ENCODE data around the gene POLR2J.
"Not testable (repeated sequence)": the region's sequence is repeated elsewhere in the genome, so short reads cannot be mapped to it uniquely, and the experiment has no call there.

Gene POLR2J

DNA sequence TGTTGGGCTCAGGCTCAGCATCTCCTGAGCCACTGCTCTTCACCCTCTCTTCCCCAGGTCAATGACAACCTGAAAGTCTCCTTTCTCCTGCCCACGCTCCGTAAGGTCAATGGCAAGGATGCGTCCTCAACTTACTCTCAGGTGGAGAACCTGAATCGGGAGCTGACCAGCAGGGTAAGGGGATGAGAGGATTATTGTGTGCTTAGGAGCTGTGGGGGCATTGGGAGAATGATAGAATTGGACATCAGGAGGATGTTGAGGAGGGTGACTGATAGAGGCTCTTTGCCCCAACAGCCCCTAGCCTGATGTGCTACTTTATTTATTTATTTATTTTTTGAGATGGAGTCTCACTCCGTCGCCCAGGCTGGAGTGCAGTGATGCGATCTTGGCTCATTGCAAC lies 12.6 kb downstream of the POLR2J start:
- no peak for DNase-seq (ENCODE audit: low read depth)

DNA sequence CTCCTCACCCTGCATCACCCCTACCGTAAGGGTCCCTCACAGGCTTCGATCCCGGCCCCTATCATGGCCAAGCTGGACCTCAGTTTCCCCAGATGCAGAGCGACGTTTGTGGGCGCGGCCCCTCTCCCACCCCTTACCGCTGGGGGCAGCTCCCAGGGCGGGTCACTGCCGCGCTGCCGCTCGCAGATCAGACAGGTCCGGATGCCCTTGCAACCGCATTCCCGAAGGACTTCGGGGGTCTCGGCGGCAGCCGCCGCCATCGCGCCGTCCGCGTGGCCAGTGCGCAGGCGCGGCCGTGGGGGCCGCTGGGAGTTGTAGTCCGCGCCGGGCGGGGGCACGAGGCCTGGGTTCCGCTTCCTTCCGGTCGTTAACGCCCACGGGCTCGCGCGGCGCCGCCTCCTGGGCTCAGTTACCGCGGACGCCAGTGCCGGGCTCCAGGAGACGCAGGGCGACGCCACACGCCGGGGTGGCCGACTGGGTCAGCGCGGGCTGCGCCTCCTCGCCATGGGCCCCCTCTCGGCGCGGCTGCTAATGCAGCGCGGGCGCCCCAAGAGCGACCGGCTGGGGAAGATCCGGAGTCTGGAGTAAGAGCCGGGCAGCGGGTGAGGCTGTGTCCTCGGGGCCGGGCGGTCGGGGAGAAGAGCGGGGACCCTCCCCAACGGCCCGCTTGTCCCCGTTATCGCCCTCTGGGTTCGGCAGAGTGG lies 14.0 kb downstream of the POLR2J start, which contains the start of the genes ALKBH4 and LRWD1:
ALKBH4 (minus strand) TSS at position 287 of the 704 bp plus-strand sequence; CDS start at position 260, 27 bp downstream.
LRWD1 (plus strand) TSS at position 408 of the 704 bp plus-strand sequence; CDS start at position 505, 97 bp downstream.
- DNase-seq (ENCODE audit: low read depth): peak; percentile 88

DNA sequence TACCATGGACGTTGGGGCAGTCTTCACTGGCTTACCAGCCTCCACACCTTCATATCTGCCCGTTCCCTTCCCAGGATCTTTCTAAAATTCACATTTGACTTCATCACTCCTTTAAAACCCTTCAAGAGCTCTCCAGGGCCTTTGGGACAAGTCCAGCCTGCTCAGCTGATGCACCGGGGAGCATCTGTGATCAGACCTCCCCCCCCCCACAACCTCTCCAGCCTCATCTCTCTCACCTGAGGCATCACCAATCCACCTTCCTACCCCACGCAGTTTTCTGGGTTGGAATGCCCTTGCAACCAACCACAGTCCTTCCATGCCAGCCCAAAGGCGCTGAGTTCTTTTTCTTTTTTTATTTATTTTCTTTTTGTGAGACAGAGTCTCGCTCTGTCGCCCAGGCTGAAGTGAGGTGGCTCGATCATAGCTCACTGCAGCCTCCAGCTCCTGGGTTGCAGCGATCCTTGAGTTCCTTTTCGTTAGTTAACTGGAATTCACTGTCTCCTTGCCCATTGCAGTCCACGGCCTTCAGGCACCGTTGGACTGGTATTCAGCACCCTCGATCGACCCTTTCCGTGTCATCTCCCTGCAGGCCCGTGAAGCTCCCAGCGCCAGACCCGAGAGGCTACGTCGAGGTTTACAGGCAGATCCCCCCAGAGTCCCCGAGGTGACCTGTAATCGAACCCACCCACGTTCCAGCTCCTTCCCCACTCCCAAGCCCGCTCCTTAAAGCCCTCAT lies 14.7 kb downstream of the POLR2J start:
- no peak for DNase-seq (ENCODE audit: low read depth)

DNA sequence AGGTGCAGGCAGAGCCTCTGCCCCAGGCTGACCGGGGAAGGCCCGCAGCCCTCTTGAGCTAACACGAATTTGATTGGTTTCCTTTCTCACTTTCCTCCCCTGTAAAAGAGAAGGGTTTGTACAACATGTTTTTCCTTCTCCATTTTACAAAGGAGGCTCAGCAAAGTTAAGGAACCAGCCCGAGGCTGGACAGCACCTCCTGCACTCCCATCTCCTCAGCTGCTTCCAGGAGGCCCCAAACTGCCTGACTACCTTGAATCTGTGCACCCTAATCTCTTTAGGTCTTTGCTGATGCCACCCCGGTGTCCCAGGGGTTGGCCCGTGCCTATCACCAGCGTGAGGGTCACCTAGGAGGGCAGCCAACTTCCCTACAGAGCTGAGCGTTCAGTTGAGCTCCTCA lies 18.3 kb downstream of the POLR2J start:
- no peak for DNase-seq (ENCODE audit: low read depth)

DNA sequence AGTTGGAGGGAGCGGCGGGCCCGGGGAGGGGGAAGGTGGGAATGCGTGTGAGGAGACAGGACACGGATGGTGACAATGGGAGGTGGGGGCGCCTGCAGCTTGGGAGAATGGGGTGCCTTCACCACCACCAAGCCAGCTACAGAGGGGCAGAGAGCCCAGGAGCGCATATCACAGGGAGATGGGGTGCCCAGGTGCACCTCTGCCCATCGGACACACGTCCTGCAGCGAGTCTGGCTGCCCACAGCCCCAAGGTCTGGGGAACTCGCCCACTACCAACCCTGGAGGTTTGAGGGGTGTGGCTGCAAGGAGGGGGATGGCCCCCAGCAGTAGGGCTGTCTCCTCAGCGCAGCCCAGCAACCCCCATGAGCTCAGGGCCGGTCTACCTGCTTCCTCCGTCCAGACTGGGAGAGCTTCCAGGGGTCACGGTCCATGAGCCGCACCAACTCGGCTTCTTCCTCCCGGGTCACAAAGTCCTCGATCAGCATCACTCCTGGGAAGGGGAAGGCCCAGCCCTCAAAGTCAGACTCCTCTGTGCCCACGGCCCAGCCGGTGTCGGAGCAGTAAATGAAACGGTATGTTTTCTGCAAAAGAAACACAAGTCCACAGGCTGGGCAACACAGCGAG lies 19.4 kb downstream of the POLR2J start:
- no peak for DNase-seq (ENCODE audit: low read depth)

DNA sequence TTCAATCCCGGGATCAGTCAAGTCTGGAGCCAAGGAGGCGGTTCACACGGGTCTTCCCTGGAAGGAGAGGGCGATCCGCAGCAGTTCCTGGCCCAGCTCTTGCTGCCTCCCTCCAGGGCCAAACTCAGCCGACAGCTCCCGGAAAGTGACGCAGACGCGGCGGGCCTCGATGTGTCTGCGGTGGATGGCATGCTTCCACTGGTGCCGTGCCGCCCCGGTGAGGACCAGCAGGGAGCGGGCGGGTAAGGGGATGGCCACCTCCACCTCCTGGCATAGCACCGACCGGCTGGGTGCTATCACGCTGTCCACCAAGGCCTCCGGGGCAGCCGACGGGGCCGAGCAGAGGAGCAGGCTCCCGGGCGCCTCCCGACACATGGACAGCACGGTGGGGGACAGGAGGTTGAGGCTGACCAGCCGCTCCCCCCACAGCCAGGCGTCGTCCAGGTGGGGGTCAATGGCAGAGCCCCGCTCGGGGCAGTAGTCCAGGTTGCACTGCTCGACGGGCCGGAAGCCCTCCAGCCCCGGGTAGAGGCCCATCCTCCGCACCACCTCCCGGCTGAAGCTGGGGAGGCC lies 21.3 kb downstream of the POLR2J start:
- DNase-seq (ENCODE audit: low read depth): no peak

DNA sequence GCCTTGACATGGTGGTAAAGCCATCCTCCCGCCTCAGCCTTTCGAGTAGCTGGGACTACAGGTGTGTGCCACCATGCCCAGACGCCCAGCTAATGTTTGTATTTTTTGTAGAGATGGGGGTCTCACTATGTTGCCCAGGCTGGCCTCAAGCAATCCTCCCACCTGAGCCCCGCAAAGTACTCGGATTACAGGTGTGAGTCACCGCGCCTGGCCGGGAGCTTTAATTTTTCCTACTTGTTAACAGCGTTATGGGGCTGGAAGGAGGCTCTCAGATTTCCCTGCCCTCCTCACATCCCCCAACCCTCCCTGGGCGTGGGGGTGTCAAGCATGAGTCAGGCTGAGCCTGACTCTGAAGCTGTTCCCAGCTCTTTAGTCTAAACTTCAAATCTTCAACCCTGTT lies 22.4 kb downstream of the POLR2J start:
- DNase-seq (ENCODE audit: low read depth): no peak

DNA sequence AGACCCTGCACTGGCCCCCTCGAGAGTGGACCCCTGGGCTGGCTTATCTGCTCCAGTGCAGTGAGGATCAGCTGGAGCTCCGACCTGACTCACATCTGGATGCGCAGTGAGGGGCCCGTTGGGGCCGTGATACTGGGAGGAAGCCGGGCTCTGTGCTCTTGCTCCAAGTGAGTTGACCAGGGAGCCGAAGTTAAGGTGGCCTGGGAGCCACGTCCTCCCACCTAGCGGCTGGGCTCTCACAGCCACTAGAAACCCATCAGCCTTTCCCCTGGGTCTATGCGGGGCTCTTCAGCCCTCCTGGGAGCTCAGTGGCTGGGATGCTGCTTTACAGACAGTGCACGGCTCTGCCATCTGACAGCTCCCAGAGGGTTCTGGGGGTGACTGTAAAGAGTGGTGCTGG lies 23.1 kb downstream of the POLR2J start:
- DNase-seq (ENCODE audit: low read depth): no peak

DNA sequence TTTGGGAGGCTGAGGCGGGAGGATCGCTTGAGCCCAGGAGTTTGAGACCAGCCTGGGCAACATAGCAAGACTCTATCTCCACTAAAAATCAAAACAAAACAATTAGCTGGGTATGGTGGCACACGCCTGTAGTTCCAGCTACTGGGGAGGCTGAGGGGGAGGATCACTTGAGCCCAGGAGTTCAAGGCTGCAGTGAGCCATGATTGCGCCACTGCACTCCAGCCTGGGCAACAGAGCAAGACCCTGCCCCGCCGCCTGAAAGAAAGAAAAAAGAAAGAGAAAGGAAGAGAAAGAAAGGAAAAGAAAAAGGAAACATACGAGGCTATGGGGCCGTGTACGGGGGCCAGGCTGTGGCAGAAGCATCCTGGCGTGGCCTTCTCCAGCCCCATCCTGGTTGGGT lies 23.8 kb downstream of the POLR2J start:
- not testable (repeated sequence) for DNase-seq (ENCODE audit: low read depth)

DNA sequence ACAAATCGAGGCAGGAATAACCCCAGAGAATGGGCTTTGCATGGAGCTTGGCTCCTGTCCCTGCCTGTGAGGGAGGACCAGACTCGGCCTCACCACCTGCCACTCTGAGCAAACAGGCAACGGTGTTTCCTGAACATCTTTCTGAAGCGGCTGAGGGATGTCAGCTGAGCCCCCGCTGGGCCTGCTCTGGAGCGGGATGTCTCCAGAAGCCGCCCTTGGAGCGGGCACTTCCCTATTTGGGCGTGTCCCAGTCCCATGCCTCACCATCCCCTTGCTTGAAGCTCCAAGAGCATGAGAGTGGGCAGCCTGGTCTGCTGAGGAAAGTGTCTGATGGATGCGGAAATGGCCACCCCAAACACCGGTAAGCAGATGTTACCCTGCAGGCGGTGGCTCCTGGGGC lies 24.3 kb downstream of the POLR2J start:
- no peak for DNase-seq (ENCODE audit: low read depth)

DNA sequence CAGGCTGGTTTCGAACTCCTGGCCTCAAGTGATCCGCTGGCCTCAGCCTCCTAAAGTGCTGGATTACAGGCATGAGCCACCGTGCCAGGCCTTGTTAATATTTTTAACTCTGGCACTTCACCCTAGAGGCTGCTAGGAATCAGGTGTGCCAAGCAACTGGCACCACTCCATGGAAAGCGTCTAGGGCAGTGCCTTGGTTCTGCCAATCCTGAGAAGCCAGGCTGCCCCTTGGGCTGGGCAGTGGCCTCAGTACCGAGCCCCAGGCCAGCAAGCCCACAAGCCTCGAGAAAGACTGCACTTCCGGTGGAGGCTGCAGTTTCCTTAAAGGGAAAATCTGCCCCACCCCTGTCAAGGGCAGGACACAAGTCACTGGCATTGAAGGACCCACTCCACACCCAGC lies 25.4 kb downstream of the POLR2J start:
- no peak for DNase-seq (ENCODE audit: low read depth)

DNA sequence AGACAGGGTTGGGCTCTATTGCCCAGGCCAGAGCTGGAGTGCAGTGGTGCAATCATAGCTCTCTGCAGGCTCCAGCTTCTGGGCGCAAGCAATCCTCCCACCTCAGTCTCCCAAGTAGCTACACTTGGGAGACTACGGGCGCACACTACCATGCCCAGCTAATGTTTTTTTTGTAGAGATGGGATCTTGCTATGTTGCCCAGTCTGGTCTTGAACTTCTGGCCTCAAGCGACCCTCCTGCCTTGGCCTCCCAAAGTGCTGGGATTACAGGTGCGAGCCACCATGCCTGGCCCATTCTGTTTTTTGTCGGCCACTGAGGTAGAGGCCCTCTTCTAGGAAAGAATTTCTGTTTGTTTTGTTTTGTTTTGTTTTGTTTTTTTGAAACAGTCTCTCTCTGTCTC lies 26.3 kb downstream of the POLR2J start:
- DNase-seq (ENCODE audit: low read depth): no peak

DNA sequence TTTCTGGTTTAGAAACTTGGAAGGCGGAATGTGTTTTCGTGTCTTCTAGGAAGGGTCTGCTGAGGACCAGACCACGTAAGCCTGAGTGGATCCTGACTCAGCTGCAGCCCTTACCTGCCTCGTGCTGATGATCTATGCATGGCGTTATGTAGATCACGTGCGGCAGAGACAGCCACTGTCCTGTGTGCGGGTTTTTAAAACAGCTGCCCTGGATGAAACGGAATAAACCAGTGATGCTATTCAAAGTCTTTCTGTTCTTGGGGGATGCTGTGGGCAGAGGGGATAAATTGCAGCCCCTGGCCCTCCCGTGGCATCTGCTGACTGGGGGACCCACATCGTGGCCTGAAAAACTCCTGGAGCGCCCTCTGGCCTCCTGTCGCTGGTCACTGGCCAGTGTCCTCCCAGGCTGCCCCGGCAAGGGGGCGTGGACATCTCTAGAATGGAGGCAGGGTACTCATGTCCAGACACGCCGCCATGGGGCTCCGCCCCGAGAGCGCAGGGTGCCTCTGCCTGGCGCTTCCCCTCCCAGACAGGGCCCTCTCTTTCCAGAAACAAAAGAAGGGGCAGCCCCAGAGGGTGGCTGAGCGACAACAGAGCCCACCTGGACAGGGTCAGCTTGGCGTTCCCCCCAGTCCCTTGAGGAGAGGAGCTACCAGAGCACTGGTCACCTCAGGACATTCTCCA lies 27.2 kb downstream of the POLR2J start:
- no peak for DNase-seq (ENCODE audit: low read depth)

DNA sequence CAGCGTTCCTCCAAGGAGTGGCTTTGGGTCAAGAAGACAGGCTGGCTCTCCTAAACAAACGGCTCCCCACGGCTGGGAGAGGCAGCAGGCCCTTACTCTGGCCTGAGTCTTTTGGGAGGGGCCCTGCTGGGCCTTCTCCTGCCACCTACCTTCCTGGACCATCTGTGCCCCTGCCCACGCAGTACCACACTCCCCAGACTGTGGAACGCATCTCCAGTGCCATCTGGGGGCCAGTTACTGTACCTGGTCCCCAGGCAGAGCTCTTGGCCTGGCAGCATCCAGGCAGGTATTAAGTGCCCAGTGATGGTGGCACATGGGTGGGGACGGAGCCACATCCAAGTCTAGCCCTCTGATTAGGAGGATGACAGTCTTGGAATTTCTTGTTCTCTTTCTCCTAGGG lies 28.5 kb downstream of the POLR2J start:
- no peak for DNase-seq (ENCODE audit: low read depth)

DNA sequence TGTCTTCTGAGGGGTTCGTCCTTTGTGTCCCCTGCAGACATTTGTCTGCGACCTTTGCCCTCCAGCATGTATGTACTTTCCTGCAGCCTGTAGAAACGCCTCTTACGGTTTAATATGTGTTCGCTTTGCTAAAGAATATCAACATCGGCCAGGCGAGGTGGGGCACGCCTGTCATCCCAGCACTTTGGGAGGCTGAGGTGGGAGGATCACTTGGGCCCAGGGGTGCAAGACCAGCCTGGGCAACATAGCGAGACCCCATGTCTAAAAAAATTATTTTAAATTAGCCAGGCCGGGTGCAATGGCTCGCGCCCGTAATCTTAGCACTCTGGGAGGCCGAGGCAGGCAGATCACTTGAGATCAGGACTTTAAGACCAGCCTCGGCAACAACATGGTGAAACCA lies 29.6 kb downstream of the POLR2J start:
- DNase-seq (ENCODE audit: low read depth): no peak

DNA sequence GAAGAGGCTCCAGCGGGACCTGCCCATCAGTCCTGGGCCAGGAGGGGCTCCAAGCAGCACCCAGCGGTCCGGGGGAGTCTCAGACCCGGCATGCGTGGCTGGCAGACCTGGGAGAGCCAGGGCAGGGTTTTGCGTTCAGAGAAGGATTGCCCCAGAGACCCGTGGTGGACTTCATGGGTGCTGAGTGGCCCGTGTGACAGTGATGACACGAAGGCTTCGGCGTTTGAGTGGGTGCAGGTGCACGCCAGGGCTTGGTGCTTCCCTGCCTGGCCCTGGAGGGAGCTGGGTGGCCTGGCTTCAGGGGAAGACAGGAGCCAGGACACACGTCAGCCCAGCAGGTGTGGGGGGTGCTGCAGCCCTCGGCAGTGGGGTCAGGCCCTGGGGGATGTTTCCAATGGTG lies 31.4 kb downstream of the POLR2J start:
- DNase-seq (ENCODE audit: low read depth): no peak

DNA sequence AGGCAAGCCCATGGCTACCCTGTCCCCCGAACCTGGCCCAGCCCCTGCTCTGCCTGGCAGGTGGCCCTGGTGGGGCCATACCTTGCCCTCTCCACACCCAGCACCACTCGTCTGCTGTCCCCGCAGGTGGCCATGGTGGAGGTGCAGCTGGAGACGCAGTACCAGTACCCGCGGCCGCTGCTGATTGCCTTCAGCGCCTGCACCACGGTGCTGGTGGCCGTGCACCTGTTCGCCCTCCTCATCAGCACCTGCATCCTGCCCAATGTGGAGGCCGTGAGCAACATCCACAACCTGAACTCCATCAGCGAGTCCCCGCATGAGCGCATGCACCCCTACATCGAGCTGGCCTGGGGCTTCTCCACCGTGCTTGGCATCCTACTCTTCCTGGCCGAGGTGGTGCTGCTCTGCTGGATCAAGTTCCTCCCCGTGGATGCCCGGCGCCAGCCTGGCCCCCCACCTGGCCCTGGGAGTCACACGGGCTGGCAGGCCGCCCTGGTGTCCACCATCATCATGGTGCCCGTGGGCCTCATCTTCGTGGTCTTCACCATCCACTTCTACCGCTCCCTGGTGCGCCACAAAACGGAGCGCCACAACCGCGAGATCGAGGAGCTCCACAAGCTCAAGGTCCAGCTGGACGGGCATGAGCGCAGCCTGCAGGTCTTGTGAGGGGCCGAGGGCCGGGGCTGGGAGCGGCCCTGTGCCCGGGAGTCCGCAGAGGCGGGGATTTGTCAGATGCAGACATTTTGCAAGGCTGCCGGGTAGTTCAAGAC lies 32.1 kb downstream of the POLR2J start:
- no peak for DNase-seq (ENCODE audit: low read depth)

DNA sequence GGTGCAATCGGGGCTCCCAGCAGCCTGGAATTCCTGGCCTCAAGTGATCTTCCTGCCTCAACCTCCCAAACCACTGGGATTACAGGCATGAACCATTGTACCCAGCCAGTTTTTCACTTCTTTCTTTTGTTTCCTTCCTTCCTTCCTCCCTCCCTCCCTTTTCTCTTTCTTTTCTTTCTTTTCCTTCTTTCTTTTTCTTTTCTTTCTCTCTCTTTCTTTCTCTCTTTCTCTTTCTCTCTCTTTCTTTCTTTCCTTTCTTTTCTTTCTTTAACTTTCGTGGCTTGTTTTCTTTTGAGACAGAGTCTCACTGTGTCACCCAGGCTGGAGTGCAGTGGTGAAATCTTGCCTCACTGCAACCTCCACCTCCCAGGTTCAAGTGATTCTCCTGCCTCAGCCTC lies 33.0 kb downstream of the POLR2J start:
- DNase-seq (ENCODE audit: low read depth): no peak

DNA sequence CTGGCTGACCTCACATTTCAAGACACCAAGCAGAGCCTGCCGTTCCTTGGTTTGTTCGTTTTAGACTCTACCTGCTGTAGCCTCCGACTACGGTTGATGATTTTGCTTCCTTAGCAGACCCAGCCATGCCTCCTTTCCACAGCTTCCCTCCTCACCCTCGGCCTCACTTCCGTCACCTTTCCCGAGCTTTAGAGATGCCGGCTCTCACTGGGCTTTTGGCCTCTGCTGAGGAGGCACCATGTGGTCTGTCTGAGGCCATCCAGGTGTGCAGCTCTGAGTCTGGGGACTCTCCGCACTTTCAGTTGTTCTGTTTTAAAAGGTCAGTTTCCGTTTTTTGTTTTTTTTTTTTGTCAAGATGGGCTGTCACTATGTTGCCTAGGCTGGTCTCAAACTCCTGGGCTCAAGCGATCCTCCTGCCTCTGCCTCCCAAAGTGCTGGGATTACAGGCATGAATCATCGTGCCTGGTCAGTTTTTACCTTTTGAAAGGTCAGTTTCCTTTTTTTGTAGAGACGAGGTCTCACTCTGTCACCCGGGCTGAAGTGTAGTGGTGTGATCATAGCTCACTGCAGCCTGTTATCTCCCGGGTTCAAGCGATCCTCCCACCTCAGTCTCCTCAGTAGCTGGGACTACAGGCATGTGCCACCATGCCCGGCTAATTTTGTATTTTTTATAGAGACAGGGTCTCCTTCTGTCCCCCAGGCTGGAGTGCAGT lies 33.6 kb downstream of the POLR2J start:
- DNase-seq (ENCODE audit: low read depth): no peak

DNA sequence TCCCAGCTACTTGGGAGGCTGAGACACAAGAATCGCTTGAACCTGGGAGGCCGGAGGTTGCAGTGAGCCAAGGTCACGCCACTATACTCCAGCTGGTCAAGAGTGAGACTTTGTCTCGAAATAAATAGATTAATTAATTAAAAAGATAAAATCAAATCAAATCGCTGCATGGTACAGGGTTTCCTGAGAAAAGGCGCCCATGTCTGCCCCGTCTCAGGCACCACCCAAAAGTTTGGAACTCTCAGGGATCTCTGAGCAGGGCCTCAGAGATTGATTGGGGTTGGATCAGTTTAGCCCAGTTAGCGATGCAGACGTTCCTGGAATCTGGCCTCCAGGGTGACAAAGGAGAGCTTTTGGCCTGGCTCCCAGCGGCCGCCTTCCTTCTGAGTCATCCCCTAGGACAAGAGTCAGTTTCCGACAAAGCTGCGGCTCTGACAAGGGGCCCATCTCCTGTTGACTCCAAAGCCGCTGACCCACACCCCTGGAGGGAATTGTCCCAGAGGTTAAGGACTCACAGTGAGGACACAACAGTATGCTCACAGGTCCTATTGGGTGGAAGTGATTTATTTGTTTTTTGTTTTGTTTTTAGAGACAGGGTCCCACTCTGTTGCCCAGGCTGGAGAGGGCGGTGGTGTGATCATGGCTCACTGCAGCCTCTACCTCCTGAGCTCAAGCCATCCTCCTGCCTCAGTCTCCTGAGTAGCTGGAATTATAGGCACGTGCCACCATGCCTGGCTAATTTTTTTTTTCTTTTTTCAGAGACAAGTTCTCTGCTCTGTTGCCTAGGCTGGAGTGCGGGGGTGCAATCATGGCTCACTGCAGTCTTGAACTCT lies 38.5 kb downstream of the POLR2J start:
- DNase-seq (ENCODE audit: low read depth): no peak
